Measurements from ENCODE around the gene RIPOR2.
"Not testable (repeated sequence)": the region's sequence is repeated elsewhere in the genome, so short reads cannot be mapped to it uniquely, and the experiment has no call there.

The RIPOR2 gene

GRCh38 chr6:24757611-24758010, 178.1 kb downstream of the RIPOR2 start:
- DNase-seq = no peak

GRCh38 chr6:24755279-24755678, 180.5 kb downstream of the RIPOR2 start:
- no peak for DNase-seq

- DNase-seq = not testable (repeated sequence)
Measured at GRCh38 chr6:24754378-24754777, 181.4 kb downstream of the RIPOR2 start.
